A549 (cell line): ENCODE data around the gene CPA5. TPM values are rescaled to one million over a fixed set of nuclear protein-coding genes. Genes with fewer than 3 reads are reported as not detected.

ENCODE experiments used
- ATAC-seq, 2 experiments: fragments of 200-7000 bp in 1 of 2; fragments of >200 bp in 1 of 2; cut with Nextera tagmentation in 1 of 2; cut with Tn5 transposase in 1 of 2; 3 replicates each; pipeline versions ENCODE4 v1.8.0 to v1.9.1; 2018 to 2020; ENCODE audit warnings: mild to moderate bottlenecking in 1 of 2, moderate library complexity in 1 of 2
- CTCF ChIA-PET: fragments of 300-600 bp; sonication (Branson Sonifier 250); formaldehyde crosslinking; extraction: SDS; loops from one replicate; lab custom pipeline; 2021; ENCODE audit warnings: antibody characterized with exemption, inconsistent platforms; lab: Yijun Ruan, JAX
- POLR2A ChIA-PET: fragments of 350-600 bp; formaldehyde crosslinking; extraction: SDS; loops from one replicate; lab custom pipeline; 2021; ENCODE audit warnings: antibody characterized with exemption, inconsistent platforms; lab: Yijun Ruan, JAX
- DNase-seq, 2 experiments: peaks; one replicate each; pipeline versions ENCODE4 v3.0.0 to v3.0.0-alpha.2; 2011 to 2016; ENCODE audit warnings: low read depth in 1 of 2, low spot score in 1 of 2
- FAIRE-seq: peaks from 2 replicates; lab custom pipeline; 2011; peaks lifted over from hg19 to GRCh38; lab: Jason Lieb, UNC
- H3K27ac ChIP-seq, 2 experiments: fragments of >200 bp; sonication (Bioruptor Twin); formaldehyde crosslinking; 3 replicates each; pipeline ENCODE4 v1.5.1; 2016 to 2017
- H3K4me1 ChIP-seq: fragments of >200 bp; sonication (Bioruptor Twin); formaldehyde crosslinking; 3 replicates; pipeline ENCODE4 v1.6.1; 2016
- H3K4me2 ChIP-seq: fragments of >200 bp; sonication (Bioruptor Twin); formaldehyde crosslinking; 3 replicates; pipeline ENCODE4 v1.6.1; 2016
- H3K4me3 ChIP-seq: fragments of >200 bp; sonication (Bioruptor Twin); formaldehyde crosslinking; 3 replicates; pipeline ENCODE4 v1.5.1; 2016
- H3K9me3 ChIP-seq: fragments of >200 bp; sonication (Bioruptor Twin); formaldehyde crosslinking; 3 replicates; pipeline ENCODE4 v1.6.1; 2016
- CEBPB ChIP-seq, 2 experiments: fragments of >200 bp in 1 of 2; sonication (Bioruptor Twin) in 1 of 2; formaldehyde crosslinking in 1 of 2; IDR thresholded peaks; 2 replicates each; pipeline ENCODE4 v1.6.1; 2012 to 2016
- E2F6 ChIP-seq: IDR thresholded peaks from 2 replicates; pipeline ENCODE4 v1.6.1; 2012; ENCODE audit warnings: low read depth, borderline replicate concordance
- ELK1 ChIP-seq: fragments of 150-350 bp; IDR thresholded peaks from 2 replicates; pipeline ENCODE4 v1.6.1; 2014; ENCODE audit warnings: low read depth, mild to moderate bottlenecking, low read length
- FOSB ChIP-seq: fragments of 250-450 bp; sonication (Bioruptor Pico); IDR thresholded peaks from 2 replicates; pipeline ENCODE4 v1.5.0; 2020; ENCODE audit warnings: mild to moderate bottlenecking, moderate library complexity
- HES2 ChIP-seq: fragments of >200 bp; sonication (Bioruptor Twin); formaldehyde crosslinking; IDR thresholded peaks from 2 replicates; pipeline ENCODE4 v1.6.1; 2016
- HEYL ChIP-seq: fragments of 250-450 bp; sonication (Bioruptor Pico); IDR thresholded peaks from 2 replicates; pipeline ENCODE4 v1.8.0; 2021; ENCODE audit warnings: mild to moderate bottlenecking, moderate library complexity
- HMGXB4 ChIP-seq: fragments of 250-450 bp; sonication (Bioruptor Pico); IDR thresholded peaks from 2 replicates; pipeline ENCODE4 v1.5.0; 2021; ENCODE audit warnings: mild to moderate bottlenecking, moderate library complexity, borderline replicate concordance
- JUNB ChIP-seq: fragments of >200 bp; sonication (Bioruptor Twin); formaldehyde crosslinking; IDR thresholded peaks from 2 replicates; pipeline ENCODE4 v1.6.1; 2016
- KDM1A ChIP-seq: fragments of 200-600 bp; sonication (generic); IDR thresholded peaks from 2 replicates; pipeline ENCODE4 v1.6.1; 2016; ENCODE audit warnings: low read depth, mild to moderate bottlenecking
- KDM5A ChIP-seq: fragments of 200-600 bp; sonication (generic); IDR thresholded peaks from 2 replicates; pipeline ENCODE4 v1.6.1; 2016; ENCODE audit warnings: antibody characterized with exemption, mild to moderate bottlenecking
- MAZ ChIP-seq: fragments of 150-350 bp; IDR thresholded peaks from 2 replicates; pipeline ENCODE4 v1.6.1; 2014; ENCODE audit warnings: antibody characterized with exemption, low read depth, low read length, borderline replicate concordance
- NFE2L2 ChIP-seq: fragments of 150-350 bp; conservative IDR thresholded peaks from 2 replicates; pipeline ENCODE4 v1.6.1; 2014; ENCODE audit warnings: low read length
- NPAS2 ChIP-seq: fragments of 250-450 bp; sonication (Bioruptor Pico); IDR thresholded peaks from 2 replicates; pipeline ENCODE4 v1.8.0; 2022; ENCODE audit warnings: mild to moderate bottlenecking, moderate library complexity, borderline replicate concordance
- NR3C1 ChIP-seq: fragments of >200 bp; sonication (Bioruptor Twin); formaldehyde crosslinking; IDR thresholded peaks from 3 replicates; pipeline ENCODE4 v1.6.1; 2017
- PBX3 ChIP-seq: IDR thresholded peaks from 2 replicates; pipeline ENCODE4 v1.6.1; 2012
- POLR2AphosphoS2 ChIP-seq: conservative IDR thresholded peaks from 2 replicates; pipeline ENCODE4 v1.6.1; 2012; ENCODE audit warnings: low read length, improper control_type of control experiment, inconsistent platforms
- REST ChIP-seq: fragments of 200-600 bp; sonication (generic); IDR thresholded peaks from 2 replicates; pipeline ENCODE4 v1.6.1; 2016; ENCODE audit warnings: antibody characterized with exemption, mild to moderate bottlenecking, moderate library complexity
- RFX5 ChIP-seq: fragments of 450-650 bp; IDR thresholded peaks from 2 replicates; pipeline ENCODE4 v1.7.1; 2014; ENCODE audit warnings: antibody characterized with exemption, mild to moderate bottlenecking, moderate library complexity
- RNF2 ChIP-seq: fragments of 200-600 bp; sonication (generic); IDR thresholded peaks from 2 replicates; pipeline ENCODE4 v1.6.1; 2016; ENCODE audit warnings: low read depth, mild to moderate bottlenecking, antibody characterized with exemption, moderate library complexity, borderline replicate concordance
- SMC3 ChIP-seq: fragments of >200 bp; sonication (Bioruptor Twin); formaldehyde crosslinking; IDR thresholded peaks from 3 replicates; pipeline ENCODE4 v1.6.1; 2018; ENCODE audit warnings: inconsistent platforms
- SREBF2 ChIP-seq: fragments of 450-650 bp; IDR thresholded peaks from 2 replicates; pipeline ENCODE4 v1.6.1; 2014; ENCODE audit warnings: mild to moderate bottlenecking, moderate library complexity
- USF2 ChIP-seq: fragments of 450-650 bp; IDR thresholded peaks from 2 replicates; pipeline ENCODE4 v1.6.1; 2014; ENCODE audit warnings: antibody characterized with exemption
- WGBS: methylation state at CpG from one replicate; pipeline ENCODE4 v1.1.6; 2017; ENCODE audit errors: missing lambda C conversion rate; 5-methylcytosine and 5-hydroxymethylcytosine counted together
- polyA plus RNA-seq, 4 experiments: library from polyadenylated mRNA; depleted of rRNA in 3 of 4; stranded (reverse); fragments of >200 nt; fragmentation: RNase III in 1 of 4; extraction: RNeasy Plus Mini Kit Qiagen cat#74134 plus additional on column Dnase treatment in 1 of 4; gene quantifications; 2 replicates in 3 of 4; 3 replicates in 1 of 4; pipeline ENCODE4 v1.2.3, GENCODE V29; 2011 to 2017

CPA5 gene
- polyA plus RNA-seq, 2 of the 4 experiments (the other 2 are of a cell fraction): not detected

GRCh38 chr7:130358471-130358870 lies 13.9 kb downstream of the CPA5 start:
- POLR2A ChIA-PET: no interaction called here
- no peak for FAIRE-seq

GRCh38 chr7:130359276-130359857 lies 14.8 kb downstream of the CPA5 start:
- CTCF ChIA-PET: no interaction called here
- H3K4me1 ChIP-seq: peaks cover 35% of the 10 kb centered on the region
- DNase-seq: no peak
- no peak overlapping the region for H3K4me2 ChIP-seq
- ATAC-seq: no peak
- FAIRE-seq: no peak
- POLR2A ChIA-PET: no interaction called here
- H3K4me3 ChIP-seq: no peak overlapping the region
- peaks cover 18% of the 10 kb centered on the region; the same call in 2 of the 3 replicates for H3K9me3 ChIP-seq
- WGBS: 77% methylated on average over 5 of the region's 5 CpGs
- no peak overlapping the region for H3K27ac ChIP-seq
- no peak for TF ChIP-seq SREBF2
- TF ChIP-seq REST: no peak
- no peak for TF ChIP-seq NPAS2
- no peak for TF ChIP-seq HES2
- TF ChIP-seq E2F6: no peak
- no peak for TF ChIP-seq NR3C1
- no peak for TF ChIP-seq KDM1A
- TF ChIP-seq RNF2: no peak
- no peak for TF ChIP-seq SMC3

More at GRCh38 chr7:130358471-130358870, 13.9 kb downstream of the CPA5 start:
- H3K27ac ChIP-seq: no peak overlapping the region
- DNase-seq (no peak), ATAC-seq (no peak)
- 82% methylated on average over 4 of the region's 4 CpGs for WGBS
- peaks cover 18% of the 10 kb centered on the region; the same call in 2 of the 3 replicates for H3K9me3 ChIP-seq
- CTCF ChIA-PET: interaction anchor here (0.9 kb wide), 1 partner anchor 13 kb away, joined by 3 read pairs; no protein-coding TSS in a partner anchor
- H3K4me2 ChIP-seq: no peak overlapping the region
- H3K4me3 ChIP-seq: no peak overlapping the region
- peaks cover 27% of the 10 kb centered on the region for H3K4me1 ChIP-seq
- TF ChIP-seq POLR2AphosphoS2 (no peak), USF2 (no peak), E2F6 (no peak), FOSB (CRISPR knock-in tag) (no peak), KDM5A (no peak), MAZ (no peak), NFE2L2 (no peak), PBX3 (no peak), HEYL (CRISPR knock-in tag) (no peak), SMC3 (no peak), CEBPB (IDR thresholded peaks at IDR 0.05) (no peak), ELK1 (no peak), RFX5 (no peak), RNF2 (no peak), JUNB (no peak), HMGXB4 (no peak)
